Measurements from ENCODE around the gene RAD18.
A peak's percentile ranks its signal among the peaks of the same experiment; 100 is the strongest.

Gene RAD18, protein sequence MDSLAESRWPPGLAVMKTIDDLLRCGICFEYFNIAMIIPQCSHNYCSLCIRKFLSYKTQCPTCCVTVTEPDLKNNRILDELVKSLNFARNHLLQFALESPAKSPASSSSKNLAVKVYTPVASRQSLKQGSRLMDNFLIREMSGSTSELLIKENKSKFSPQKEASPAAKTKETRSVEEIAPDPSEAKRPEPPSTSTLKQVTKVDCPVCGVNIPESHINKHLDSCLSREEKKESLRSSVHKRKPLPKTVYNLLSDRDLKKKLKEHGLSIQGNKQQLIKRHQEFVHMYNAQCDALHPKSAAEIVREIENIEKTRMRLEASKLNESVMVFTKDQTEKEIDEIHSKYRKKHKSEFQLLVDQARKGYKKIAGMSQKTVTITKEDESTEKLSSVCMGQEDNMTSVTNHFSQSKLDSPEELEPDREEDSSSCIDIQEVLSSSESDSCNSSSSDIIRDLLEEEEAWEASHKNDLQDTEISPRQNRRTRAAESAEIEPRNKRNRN

GRCh38 chr3:8963137-8963853 lies at the start of gene RAD18:
RAD18 (minus strand) TSS chr3:8963472; CDS start chr3:8963385, 87 bp downstream.
- DNase-seq: peak; percentile 89

- DNase-seq: no peak
Observed at GRCh38 chr3:9012521-9012920, 49.2 kb upstream of the RAD18 start.

GRCh38 chr3:9009976-9010545 lies 46.8 kb upstream of the RAD18 start:
- DNase-seq: no peak

DNA sequence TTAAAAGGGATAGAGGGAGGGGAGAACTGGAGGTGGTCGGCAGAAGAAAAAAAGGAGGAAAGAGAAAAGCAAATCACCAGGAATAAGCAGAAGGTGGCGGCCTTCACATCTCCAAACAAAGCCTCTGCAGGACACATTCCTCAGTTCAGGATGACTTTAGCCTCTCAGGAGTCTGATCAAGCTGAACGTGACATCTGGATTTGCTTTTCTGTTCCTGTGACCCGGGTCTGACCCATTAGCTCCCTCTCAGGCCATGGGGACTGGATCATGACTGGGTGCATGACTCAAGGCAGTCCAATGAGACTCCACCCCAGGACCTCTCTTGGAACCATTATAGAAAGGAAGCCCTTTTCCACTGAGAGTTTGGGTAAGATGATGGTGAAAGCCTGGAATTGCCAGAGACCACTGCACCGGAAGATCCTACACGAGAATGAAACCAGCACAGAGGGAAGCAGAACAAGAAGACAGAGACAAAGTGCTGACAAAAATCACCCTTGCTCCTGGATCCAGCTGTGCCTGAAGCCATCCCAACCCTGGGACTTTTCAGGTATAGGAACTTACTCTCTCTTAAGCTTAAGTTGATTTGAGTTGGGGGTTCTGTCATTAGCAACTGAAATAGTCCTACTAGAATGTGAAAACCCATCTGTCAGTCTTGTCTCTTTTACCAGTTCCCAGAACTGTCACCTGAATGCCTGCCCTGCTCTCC lies 45.4 kb upstream of the RAD18 start:
- DNase-seq: no peak

DNA sequence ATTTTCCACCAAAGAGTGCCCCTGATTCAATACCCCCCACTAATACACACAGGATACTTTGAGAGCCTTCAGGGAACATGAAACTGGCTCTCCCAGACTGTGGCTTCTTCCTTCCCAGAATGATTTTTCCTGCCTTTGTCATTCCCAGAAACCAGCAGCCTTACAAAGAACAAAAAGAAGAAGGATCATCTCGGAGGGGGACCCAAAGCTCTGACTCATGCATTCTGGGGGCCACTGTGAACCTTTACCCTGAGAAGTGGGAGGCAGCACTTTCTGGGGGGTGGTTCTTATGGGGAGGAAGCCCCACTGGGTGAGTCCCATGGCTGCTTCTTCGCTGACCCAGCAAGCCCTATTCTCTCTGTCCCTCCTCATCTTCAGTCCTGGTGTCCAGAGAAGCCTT lies 44.7 kb upstream of the RAD18 start:
- no peak for DNase-seq

DNA sequence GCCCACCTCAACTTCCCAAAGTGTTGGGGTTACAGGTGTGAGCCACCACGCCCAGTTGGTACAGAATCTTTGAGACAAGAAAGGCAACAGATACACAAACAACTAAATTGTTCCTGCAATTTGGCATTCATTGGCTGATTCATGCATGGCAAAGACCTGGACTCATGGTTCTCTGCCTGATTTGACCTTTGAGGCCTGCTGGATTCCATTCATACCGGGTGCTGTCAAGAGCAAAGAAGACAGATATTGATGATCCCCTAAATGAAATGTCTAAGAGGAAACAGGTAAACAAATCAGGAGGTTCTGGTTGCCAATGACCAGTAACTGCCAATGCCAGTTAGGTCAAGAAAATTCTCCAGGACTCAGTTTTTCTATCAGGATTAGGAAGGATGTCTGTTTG lies 43.9 kb upstream of the RAD18 start:
- DNase-seq: no peak

- DNase-seq: no peak
Observed at GRCh38 chr3:9000041-9000440, 36.8 kb upstream of the RAD18 start.

GRCh38 chr3:8997151-8997550 lies 33.9 kb upstream of the RAD18 start:
- DNase-seq: no peak

GRCh38 chr3:8996681-8997121 lies 33.4 kb upstream of the RAD18 start:
- no peak for DNase-seq

DNA sequence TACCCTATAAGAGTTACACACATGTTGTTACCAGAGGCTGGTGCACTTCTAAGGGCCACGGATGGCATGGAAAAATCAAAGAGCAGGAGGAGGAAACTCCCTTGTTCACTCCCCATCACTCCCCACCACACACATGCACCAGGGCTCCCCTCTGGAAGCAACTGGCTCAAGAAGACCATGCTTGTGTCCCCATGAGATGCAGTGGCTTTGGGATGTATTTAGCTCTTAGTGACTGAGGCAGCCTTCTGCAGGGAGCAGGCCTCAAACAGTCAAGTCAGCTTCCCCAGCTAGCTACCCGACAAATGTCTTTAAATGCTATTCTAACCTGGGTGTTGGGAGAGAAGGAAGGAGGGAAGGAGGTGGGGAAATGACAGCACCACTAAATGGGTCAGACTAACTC lies 32.9 kb upstream of the RAD18 start:
- no peak for DNase-seq

DNA sequence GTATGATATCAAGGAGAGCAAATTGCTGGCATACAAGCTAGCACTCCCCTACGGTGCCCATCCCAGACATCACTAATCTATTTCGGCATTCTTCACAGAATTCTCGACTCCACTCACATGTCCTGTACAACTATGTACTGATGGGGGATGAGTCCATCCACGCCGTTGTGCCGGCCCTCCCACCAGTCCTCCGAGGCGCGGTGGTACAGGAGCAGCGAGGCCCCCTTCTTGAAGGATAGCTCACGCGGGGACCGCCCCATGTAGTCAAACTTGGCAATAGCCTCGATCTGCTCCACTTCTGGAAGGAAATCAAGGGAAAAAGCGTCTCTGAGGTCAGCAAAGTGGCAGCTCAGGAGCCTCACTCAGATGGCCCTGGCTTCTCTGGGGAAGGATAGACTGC lies 31.0 kb upstream of the RAD18 start:
- DNase-seq: no peak

GRCh38 chr3:8993331-8993730 lies 30.1 kb upstream of the RAD18 start:
- DNase-seq: no peak

- no peak for DNase-seq
Observed at GRCh38 chr3:8992854-8993253, 29.6 kb upstream of the RAD18 start.

GRCh38 chr3:8992199-8992598 lies 28.9 kb upstream of the RAD18 start:
- no peak for DNase-seq

GRCh38 chr3:8990266-8991215 lies 27.3 kb upstream of the RAD18 start:
- no peak for DNase-seq

- no peak for DNase-seq
Observed at GRCh38 chr3:8988791-8989558, 25.7 kb upstream of the RAD18 start.

- no peak for DNase-seq
Observed at GRCh38 chr3:8988384-8988655, 25.0 kb upstream of the RAD18 start.

DNA sequence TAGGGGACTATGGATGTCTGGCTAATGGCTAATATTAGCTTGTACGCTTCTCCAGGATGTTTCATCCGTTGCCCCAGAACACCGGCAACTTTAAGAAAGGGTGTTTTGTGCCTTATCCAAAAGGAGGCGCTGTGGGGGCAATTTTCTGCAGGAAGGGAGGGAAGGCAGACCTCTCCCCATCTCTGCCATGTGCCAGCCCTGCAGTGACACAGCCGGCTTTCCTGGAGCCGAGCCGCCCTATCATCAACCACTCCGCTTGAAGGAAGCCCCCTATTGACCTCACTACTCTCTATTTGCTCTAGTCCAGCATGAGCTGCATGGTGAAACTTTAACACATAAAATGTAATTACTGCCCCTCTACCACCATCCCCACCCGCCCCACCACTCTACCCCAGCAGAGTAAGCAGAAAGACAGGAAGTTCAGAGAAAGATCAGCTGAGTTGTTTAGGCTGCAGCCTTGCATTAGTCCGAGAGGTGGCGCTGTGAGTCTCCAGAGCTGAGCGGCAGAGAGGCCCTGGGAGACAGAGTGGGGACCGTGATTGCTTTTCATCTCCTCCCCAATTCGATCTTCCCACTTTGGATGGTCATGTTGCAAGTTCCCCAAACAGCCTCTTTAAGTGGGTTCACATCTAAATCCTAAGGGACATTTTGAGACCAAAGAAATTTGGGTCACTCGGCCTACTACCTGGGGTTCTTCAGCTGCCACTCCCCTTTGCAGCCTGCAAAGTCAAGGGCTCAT lies 24.5 kb upstream of the RAD18 start:
- no peak for DNase-seq

DNA sequence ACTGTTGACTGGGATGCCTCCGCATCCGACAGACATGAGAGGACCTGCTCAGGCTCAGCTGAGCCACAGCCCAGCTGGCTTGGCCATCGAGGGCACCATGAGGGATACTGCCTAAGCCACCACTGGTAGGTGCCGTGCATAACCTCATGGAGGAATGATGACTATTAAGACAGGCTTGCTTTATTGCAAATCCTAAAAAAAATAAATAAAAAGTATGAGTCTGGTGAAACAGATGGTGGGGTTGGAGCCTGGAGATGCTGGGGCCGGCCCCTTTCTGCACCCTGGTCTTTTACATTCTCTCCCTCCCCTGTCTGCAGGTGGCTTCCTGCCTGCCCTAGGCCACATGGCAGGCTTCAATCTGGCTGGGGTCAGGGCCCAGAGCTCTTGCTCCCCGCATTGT lies 24.0 kb upstream of the RAD18 start:
- no peak for DNase-seq

GRCh38 chr3:8986741-8987140 lies 23.5 kb upstream of the RAD18 start:
- no peak for DNase-seq

DNA sequence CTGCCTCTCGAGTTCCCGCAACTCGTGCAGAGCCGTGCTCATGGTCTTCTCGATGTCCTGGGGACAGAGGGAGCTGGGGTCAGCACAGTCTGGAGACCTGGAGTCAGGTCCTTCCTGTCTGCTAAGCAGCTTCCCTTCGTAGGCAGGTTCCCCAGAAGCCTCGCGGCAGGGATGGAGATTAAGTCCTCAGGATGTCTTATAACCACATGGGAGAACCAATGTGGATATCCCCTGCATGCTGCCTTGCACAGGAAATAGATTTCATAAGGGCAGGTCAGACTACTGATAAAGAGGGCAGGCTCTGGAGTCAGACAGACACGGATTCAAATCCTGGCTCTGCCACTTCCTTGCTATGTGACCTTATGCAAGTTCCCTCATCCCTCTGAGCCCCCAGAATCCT lies 22.6 kb upstream of the RAD18 start:
- no peak for DNase-seq
